NCI-H1694 (cell line): ENCODE data around the gene TMSB15C.
"Not testable (repeated sequence)": the region's sequence is repeated elsewhere in the genome, so short reads cannot be mapped to it uniquely, and the experiment has no call there.

Experiments
- DNase-seq: peaks from one replicate; lab custom pipeline; 2025; lab: John Stamatoyannopoulos, UW

Gene TMSB15C

DNA sequence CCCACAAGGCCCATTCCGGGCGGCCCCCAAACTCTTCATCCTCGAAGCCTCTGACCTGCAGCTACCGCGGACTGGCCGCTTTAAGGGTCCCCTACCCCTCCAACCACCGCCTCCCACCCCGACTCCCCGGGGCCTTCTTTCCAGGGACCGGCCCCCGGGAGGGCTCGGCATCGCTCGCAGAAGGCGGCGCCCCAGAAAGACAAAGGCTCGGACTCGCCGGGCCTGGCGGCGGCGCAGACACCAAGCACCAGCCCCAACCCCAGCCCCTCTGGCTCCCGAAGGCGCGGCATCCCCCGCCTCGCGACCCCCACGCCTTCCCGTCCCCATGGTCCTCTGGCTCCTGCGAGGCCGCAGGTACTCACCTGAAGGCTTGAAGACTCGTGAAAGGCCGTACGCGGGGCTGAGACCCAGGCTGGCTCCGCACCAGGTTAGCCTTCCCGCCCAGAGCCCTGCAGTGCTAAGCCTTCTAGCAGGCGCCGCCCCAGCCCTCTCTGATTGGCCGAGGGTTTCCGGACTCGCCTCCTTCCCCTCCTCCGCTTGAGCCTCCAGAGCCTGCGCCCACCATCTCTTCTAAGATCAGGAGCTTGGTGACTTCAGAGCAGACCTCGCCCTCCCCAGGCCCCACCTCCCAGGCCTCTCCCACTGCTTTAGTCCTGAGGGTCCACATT, at the start of gene TMSB15C:
Gene TMSB15C (minus strand): TSS at position 459 of the 668 bp plus-strand sequence.
- not testable (repeated sequence) for DNase-seq

DNA sequence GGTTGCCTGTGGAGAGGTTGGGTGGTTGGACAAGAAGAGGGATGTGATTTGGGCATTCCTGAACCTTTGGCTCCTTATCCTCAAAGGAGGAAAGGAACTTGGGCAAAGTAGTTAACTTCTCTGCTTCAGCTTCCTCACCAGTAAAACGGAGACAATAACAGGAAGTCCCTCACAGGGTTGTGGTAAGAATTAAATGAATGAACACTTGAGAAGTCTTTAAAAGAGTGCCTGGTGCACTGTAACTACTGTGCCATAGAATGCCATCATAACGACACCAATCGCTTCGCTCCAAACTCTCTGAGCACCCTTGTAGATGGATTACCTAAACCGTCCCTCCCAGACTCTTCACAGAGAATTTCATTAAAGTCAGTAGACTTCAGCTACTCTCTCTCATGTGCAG, 46.8 kb upstream of the TMSB15C start:
- no peak for DNase-seq

DNA sequence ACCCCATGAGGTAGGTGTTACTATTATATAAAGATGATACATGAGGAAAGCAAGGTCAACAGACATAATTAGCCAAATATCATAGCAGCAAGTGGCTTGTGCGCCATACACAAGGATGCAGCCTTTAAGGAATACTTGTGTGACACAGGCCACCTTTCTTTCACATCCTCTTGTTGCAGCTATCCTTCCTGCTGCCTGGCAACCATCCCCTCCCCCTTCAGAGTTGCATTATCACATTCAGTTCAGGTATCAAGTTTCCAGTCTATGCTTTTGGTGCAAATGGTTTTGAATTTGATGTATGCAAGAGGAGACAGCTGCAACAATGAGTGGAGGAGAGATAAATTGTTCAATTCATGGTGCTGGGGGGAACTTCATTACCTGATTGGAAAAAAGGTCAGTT, 42.7 kb upstream of the TMSB15C start:
- no peak for DNase-seq

DNA sequence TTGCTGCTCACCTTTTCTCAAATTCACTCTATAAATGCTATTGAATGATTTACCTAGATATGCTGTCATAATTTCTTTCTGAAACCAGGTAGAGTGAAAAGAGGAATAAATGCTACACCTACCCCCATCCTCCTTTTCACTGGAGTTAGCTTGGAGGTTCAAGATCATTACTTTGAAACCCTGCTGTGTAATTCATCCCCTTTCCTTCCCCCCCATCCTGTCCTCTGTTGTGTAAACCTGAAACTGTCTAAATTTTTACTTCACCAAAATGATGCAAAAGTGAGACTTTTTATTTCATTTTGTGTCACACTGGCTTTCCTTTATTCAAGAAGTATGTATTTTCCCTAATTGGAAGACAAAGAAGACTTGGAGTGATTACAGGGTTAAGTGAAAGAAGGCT, 41.7 kb upstream of the TMSB15C start:
- no peak for DNase-seq

DNA sequence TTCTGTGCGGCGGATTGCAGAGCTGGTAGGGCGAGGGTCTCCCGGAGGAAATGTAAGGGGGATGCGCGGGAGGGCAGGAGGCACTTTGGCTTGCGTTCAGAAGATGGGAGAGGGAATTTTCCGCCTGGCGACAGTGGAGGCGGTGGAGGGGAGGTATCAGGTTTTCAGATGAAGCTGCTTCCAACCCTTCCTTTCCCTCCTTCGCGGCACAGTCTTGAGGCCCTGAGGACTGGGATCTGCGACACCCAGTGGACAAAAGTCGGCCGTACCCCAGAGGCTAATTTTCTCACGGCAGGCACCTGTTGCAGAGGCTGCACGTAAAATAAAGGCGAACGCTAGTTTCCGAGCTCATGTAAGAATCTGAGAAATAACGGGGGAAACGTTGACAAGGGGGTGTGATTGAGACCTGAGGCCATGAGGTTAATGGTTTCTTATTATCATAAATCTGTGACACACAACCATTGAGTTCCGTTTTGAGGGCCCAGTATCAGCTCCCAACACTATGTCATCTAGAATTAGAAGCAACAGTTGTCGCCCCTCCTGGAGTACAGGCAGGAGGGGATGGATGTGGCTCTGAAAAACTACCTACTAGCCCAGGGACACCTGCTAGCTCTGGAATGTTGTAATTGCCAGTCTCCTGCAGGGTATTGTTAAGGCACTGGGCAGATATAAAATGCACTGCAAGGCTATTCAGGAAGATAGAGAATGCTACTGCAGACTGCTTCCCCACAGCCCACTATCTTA, 37.4 kb upstream of the TMSB15C start:
- peak; percentile 2 for DNase-seq

DNA sequence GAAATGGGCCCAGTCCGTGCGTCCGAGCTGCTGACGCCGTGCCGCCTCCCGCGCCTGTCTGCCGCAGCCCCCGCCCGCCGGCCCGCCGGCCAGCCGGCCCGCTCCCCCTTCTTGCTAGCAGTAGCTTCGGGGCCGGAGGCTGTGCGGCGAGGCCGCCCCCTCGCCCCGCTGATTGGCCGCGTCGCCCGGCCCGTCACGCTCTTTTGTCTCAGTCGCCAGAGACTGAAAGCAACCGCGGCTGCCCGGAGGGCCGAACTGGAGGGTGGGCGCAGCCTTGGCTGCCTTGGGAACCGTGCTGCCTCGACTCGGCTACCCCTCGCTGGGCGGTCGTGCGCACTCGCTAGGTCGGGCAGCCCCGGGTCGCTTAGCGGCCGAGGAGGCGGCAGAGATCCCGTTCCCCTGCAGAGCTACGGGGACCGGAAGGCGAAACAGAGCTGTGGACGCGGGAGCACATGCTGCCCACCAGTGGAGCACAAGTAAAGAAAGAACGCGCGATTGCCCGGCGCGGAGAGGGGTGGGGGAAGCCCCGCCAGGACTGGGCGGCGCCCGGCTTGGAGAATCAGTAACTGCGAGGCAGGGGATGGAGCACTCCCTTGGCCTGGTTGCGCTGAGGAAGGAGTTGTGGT, 36.4 kb upstream of the TMSB15C start, which contains the start of gene ZCCHC18:
Gene ZCCHC18 (plus strand): TSS at position 198 of the 626 bp plus-strand sequence. CDS start 1,589 bp downstream, outside the sequence.
- DNase-seq, result peak; percentile 3

DNA sequence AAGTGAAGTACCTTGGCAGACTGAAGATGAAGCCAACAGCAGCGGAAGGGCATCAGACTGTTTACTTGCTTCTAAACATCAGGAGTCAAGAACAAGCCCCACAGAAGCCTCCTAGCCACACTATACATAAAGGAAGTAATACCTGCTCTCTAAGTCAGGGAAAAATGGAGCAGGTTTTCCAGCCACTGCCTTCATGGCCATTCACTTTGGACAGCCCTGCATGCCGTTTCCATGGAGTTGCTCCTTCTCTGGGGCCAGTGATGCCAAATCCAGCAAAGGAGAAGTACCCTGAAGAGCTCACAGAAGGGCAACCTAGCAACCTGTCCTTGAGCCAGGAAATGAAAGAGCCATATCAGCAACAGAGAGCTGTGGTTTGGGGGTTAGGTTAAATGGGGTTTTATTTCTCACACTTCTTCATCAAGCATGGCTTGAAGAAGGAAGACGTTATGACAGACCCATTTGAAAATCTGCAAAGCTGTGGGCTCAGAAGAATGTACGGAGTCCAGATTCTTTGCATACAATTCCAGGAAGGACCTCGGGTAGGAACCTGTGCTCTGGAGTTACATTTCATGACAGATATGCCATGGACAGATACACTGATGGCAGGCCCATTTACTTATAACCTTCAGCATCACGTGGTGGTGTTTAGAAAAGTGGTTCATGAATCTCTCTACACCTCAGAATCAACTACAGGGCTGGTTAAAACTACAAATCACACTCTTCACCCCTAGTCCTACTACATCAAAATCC, 34.6 kb upstream of the TMSB15C start:
- DNase-seq, result not testable (repeated sequence)

DNA sequence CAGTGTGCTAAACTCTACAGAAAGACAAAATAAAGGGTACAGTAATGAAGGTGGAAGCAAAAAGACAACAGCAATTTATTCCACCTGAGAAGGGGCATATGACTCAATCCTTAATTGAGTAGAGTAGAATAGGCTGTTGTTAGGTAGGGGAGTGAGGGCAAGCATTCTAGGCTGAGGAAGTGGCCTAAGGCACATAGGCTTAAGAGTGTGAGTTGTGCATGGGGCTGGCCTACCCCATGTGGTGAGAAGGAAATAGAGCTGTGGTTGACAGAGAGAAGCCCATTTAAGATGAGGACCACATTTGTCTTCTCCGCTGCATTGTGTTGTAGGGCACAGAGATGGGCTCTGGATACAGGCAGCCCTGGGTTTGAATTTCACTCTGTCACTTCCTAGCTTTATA, 32.9 kb upstream of the TMSB15C start:
- no peak for DNase-seq

DNA sequence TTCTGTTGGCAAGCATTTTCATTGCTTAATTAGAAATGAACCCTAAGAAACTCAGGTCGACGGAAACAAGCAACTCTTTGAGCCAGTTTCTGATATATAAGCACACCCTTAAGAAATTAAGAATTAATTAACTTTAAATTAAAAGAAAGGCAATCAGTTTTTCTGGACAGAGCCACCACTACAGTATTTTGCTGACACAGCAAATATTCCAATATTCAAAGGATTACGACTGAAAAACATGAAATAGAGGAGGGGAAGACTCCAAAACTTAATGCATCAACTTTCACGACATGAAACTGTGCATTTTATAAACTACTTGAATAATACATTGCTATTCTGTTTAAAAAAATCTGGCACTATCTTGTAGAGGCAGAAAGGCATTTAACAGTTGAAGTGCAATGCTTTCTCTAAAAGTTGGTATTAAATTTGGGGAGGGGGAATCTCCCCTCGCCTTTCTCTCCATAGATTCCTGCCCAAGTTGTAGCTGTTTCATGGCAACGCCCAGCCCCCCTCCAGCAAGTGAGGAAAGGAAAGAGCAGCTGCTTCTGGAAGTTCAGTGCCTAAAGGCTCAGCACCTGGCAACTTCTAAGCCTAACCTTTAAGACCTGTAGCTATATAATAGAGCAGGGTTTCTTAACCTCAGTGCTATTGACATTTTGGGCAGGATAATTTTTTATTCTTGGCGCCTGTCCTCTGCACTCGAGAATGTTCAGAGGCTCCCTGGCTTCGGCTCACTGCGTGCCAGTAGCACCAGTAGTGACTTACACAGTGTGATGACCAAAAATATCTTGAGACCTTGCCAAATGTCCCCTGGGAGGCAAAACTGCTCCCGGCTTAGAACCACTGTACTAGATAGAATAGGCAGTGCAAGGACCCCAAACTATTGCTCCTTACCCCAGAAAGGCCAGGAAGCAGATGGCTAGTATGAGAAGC, 29.6 kb upstream of the TMSB15C start:
- DNase-seq, result no peak

DNA sequence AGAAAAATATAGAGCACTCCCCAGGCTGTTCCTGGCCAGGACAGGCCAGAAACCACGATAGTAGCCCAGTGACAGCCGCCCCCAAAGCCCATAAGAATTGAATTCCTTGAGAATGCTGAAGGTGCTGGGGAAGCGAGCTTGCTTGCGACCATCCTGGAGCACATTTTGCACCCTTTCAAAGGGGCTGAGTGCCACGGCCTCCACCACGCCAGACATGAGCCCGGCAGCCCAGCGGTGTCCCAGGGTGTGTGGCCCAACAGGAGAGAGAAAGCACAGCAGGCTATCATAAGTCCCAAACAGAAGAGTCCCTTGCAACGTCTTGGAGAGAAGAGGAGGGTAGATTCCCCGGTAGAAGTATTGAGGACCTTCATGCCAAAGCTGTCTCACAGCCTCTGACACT, 28.6 kb upstream of the TMSB15C start:
- no peak for DNase-seq

DNA sequence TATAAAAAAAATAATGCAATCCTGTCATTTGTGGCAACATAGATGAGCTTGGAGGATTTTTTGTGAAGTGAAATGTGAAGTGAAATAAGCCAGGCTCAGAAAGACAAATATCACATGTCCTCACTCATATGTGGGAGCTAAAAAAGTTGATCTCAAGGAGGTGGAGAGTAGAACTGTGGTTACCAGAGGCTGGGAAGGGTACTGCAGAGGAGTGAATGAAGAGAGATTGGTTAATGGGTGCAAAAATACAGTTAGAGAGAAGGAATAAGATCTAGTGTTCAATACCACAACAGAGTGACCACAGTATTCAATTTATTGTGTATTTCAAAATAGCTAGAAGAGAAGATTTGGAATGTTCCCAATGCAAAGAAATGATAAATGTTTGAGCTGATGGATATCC, 22.9 kb upstream of the TMSB15C start:
- DNase-seq, result no peak

DNA sequence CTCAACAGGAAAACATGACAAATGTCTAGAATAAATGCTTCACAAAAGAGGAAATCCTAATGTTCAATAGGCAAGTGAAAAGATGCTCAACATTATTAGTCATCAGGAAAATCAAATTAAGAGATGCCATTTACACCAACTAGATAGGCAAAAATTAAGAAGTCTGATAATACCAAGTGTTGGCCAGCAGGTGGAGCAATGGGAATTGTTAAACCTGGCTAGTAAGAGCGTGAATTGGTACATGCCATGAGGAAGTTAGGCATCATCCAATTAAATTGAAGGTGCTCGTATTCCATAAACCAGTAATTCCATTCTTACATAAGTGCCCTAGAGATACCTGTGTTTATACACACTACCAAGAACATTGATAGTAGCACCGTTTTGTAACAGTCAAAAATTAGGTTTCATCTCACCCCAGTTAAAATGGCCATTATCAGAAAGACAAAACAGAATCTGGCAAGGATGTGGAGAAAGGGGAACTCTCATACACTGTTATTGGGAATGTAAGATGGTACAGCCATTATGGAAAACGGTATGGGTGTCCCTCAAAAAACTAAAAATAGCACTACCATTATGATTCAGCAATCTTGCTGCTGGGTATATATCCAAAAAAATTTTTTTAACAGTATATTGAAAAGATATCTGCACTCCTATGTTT, 22.2 kb upstream of the TMSB15C start:
- DNase-seq, result peak; percentile 43

DNA sequence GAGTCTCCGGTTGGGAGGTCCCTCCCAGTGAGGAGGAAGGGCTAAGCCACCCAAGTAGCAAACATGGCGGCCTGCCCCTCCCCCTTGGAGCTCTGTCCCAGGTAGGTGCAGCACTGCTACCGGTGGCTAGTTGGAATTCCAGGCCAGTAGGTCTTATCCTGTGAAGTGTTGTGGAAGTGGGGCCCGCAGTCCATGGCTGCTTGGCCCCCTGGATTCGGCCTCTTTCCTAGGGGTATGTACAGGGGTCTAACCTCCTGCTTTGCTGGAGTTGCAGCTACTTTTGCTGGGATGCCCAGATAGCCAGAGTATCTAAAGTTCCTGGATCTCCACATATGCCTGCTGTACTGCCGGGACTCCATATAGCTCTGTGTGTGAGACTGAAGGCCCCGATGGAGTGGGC, 9.9 kb upstream of the TMSB15C start:
- DNase-seq, result no peak

DNA sequence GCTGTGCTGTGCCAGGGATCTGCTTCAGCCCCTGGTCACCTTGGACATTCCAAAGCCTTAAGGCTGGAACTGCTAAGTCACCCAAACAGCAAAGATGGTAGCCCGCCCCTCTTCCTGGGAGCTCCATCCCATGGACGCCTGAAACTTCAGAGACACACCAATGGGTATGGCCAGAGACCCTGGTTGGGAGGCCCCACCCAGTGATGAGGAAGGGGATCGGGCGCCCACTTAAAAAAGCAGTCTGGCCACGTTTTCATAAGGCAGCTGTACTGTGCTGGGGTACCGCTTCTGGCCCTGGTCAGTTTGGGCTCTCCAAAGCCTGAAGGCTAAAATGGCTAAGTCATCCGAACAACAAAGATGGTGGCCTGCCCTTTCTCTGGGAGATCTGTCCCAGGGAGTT, 9.4 kb upstream of the TMSB15C start:
- no peak for DNase-seq

DNA sequence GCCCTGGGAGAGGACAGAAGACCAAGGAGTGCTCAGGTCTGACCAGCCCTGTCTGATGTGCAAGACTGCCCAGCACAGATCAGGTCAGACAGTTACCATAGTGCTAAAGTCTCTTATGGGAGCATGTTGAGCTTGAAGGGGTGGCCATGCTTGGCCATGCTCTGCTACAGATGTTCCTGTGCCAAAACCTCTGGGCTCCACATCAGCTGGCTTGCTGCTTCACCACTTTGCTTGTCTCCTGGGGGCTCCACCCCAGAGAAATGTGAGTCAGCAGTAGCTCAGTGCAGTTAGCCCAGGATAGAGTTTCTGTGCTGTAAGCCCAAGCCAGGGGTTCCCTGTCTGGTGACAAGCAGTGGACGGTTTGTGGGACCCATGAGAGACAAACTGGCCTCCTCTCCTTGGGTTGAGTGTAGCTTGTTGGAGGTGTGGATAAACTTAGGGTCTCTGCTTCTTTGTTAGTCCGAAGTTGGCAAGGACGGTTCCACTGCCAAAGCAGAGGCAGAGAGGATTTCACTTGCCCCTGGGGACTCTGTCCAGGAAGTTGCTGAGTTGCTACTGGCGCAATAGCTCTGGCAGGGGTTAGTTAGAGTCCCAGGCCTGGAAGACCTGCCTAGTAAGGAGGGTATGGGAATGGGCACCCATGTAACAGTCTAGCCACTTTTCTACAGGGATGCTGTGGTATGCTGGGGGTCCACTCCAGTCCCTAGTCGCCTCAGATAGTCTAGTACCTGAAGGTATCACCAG, 8.7 kb upstream of the TMSB15C start:
- no peak for DNase-seq

DNA sequence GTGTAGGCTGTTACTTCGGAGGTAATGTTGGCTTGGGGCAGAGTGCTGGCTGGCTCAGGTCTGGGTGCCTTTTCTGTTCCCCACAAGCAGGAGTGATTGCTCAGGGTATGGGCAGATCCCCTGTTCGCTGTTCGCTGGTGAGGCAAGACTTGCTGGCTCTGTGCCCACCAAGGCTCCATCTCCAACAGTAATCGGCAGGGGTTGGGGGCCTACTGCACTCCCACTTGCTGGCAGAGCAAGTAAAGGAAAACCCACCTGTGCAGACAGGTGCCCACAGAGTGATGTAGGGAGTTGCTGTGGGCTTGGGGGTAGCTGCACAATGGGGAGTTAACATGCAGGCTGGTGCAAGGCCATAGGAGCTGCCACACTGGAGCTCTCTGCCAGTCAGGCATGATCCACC, 8.0 kb upstream of the TMSB15C start:
- no peak for DNase-seq

DNA sequence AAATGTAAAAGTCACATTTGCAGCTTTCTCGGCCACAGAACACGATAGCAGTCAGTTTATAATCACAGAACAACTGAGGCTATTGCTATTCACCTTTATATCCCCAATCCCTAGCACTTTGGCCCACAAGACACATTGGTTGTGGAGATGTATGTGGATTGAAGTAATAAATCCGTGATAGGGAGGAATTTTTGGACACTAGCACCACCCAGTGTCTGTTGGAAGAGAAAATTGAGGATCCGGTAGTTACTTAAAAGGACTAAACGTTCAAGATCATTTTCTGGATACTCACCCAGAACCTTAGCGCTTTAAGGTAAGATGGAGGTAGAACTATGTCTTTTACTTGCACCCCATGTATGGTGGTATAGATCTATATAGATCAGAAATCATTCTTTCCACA, 1.8 kb upstream of the TMSB15C start:
- not testable (repeated sequence) for DNase-seq

DNA sequence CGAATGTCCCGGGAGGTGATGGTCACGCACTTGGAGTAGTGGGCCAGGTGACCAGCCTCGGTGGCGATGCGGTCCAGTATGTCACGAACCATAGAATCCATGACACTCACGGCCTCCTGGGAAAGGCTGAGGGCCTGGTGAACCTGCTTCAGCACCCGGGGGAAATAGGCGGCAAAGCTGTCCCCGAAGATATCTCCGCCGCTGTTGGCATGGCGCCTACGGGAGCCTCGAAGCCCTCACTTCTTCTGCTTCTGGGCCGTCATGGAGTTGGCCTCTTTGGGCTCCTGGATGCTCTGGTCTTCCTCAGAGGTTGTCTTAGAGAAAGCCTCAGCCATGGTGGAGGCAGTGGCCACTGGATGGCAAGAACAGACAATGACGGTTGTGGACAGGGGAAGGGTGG, 13.4 kb downstream of the TMSB15C start:
- not testable (repeated sequence) for DNase-seq

DNA sequence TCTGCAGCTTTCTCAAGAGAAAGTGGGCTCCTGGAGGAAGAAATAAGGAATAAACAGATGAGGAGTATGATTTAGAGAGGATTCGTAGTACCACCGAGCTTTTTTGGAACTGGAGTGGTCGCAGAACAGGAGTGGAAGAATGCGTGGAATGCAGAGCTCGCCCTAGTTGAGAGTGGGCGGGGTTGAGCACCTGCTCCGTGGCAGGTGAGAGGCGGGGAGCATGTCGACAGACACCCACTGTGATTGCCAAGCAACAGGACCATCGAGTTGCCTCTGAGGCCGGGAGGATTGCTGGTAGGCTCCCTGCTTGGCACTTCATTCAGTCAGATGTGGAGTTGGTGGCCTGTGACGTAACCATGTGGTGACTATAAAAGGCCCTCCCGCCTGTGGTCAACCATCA, 21.1 kb downstream of the TMSB15C start:
- not testable (repeated sequence) for DNase-seq

DNA sequence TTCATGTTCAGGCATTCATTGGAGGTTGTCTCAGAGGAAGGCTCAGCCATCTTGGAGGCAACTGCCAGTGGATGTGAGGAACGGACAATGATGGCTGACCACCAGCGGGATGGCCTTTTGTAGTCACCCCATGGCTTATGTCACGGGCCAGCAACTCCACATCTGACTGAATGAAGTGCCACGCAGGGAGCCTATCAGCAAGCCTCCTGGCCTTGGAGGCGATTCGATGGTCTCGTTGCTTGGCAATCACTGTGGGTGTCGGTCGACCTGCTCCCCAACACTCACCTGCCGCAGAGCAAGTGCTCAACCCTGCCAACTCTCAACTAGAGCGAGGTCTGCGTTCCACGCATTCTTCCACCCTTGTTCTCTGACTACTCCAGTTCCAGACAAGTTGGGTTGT, 28.9 kb downstream of the TMSB15C start:
- DNase-seq, result no peak
